ENCODE data around the gene NEFH. TPM values are rescaled to one million over a fixed set of nuclear protein-coding genes. Genes with fewer than 3 reads are reported as not detected.

NEFH gene
- total RNA-seq, 1 experiment from 2014 or later: 5.7 TPM

GRCh38 chr22:29483254-29483653 lies 3.2 kb downstream of the NEFH start:
- TF ChIP-seq, protein P1, sequence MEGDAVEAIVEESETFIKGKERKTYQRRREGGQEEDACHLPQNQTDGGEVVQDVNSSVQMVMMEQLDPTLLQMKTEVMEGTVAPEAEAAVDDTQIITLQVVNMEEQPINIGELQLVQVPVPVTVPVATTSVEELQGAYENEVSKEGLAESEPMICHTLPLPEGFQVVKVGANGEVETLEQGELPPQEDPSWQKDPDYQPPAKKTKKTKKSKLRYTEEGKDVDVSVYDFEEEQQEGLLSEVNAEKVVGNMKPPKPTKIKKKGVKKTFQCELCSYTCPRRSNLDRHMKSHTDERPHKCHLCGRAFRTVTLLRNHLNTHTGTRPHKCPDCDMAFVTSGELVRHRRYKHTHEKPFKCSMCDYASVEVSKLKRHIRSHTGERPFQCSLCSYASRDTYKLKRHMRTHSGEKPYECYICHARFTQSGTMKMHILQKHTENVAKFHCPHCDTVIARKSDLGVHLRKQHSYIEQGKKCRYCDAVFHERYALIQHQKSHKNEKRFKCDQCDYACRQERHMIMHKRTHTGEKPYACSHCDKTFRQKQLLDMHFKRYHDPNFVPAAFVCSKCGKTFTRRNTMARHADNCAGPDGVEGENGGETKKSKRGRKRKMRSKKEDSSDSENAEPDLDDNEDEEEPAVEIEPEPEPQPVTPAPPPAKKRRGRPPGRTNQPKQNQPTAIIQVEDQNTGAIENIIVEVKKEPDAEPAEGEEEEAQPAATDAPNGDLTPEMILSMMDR (conservative IDR thresholded peaks at IDR 0.05): no peak
- H3K27me3 ChIP-seq (ENCODE audit: insufficient read depth, low read length): peaks cover 27% of the 10 kb centered on the region
- no peaks in the 10 kb centered on the region for H4K20me1 ChIP-seq (ENCODE audit: control insufficient read depth, insufficient read depth, insufficient read length)
- no peak overlapping the region for H4K8ac ChIP-seq (replicated peaks; ENCODE audit: insufficient read length, low read depth, low read length)
- no peaks in the 10 kb centered on the region for H3K79me2 ChIP-seq (ENCODE audit: insufficient read depth, low read length)
- no peak overlapping the region for H3K27ac ChIP-seq (ENCODE audit: insufficient read length, low read depth, low read length)
- H3T11ph ChIP-seq (ENCODE audit: low read length): no peak overlapping the region
- Mint-ChIP-seq H3K4me1 (peaks cover 27 to 29% of the 10 kb centered on the region in 2 experiments), H3K36me3 (ENCODE audit: insufficient read depth in 1 of 3, low read depth in 3 of 3) (peaks cover 9 to 17% (median 9%) of the 10 kb centered on the region in 3 experiments), H3K4me3 (no peak overlapping the region), H3K27ac (no peak overlapping the region; a peak in 1 of 7 replicates), H3K27me3 (ENCODE audit: low read depth) (peaks cover 50% of the 10 kb centered on the region), H3K9me3 (peaks cover 8 to 9% of the 10 kb centered on the region in 2 experiments)
- no peak overlapping the region for H3K9ac ChIP-seq (ENCODE audit: extremely low read depth, insufficient read length, low read length)
- no CpG with 5 or more reads among the region's 13 CpGs for WGBS (ENCODE audit: extremely low coverage, insufficient read length, low lambda C conversion rate)
- no peak overlapping the region for H2BK15ac ChIP-seq (ENCODE audit: low read depth, low read length)
- no peak overlapping the region for H3K4ac ChIP-seq (ENCODE audit: low read depth, low read length)
- H3K14ac ChIP-seq (ENCODE audit: insufficient read depth, low read length): no peak overlapping the region
- no peak overlapping the region for H2BK120ac ChIP-seq (ENCODE audit: low read depth, low read length, poor library complexity, severe bottlenecking)
- no peak overlapping the region for H2BK12ac ChIP-seq (ENCODE audit: insufficient read length, low read depth, low read length)
- no peaks in the 10 kb centered on the region for H3K79me1 ChIP-seq (ENCODE audit: insufficient read depth, low read depth, low read length, poor library complexity, severe bottlenecking)
- peak; percentile 34 for DNase-seq
- no peaks in the 10 kb centered on the region for H3K9me3 ChIP-seq (ENCODE audit: control insufficient read depth, low read depth, low read length)
- H2BK20ac ChIP-seq (ENCODE audit: low read depth, low read length, poor library complexity, severe bottlenecking): no peak overlapping the region
- H3K4me1 ChIP-seq (ENCODE audit: insufficient read depth, low read length): peaks cover 6% of the 10 kb centered on the region
- no peak overlapping the region for H2AFZ ChIP-seq (ENCODE audit: low read length)
- H2AK5ac ChIP-seq (ENCODE audit: insufficient read length, low read length): no peak overlapping the region
- no peak overlapping the region for H4K91ac ChIP-seq (ENCODE audit: insufficient read length, low read depth, low read length)
- H3K18ac ChIP-seq (ENCODE audit: insufficient read length, low read depth, low read length): no peak overlapping the region
- H2BK5ac ChIP-seq (ENCODE audit: insufficient read length, low read length): no peak overlapping the region
- no peak overlapping the region for H3K23ac ChIP-seq (ENCODE audit: insufficient read length, low read depth, low read length)
- H3K56ac ChIP-seq (ENCODE audit: insufficient read length, low read depth, low read length): no peak overlapping the region
- H4K5ac ChIP-seq (ENCODE audit: insufficient read length, low read depth, low read length): no peak overlapping the region
- H3K23me2 ChIP-seq (ENCODE audit: insufficient read length, low read depth, low read length, poor library complexity, severe bottlenecking): peaks cover 10% of the 10 kb centered on the region
- no peak overlapping the region for H3K4me2 ChIP-seq (ENCODE audit: insufficient read depth, insufficient read length, low read length)
